Neural cell (in vitro differentiated cells): ENCODE data around the gene TROAP. TPM values are rescaled to one million over a fixed set of nuclear protein-coding genes. Genes with fewer than 3 reads are reported as not detected.
"Not testable (repeated sequence)": the region's sequence is repeated elsewhere in the genome, so short reads cannot be mapped to it uniquely, and the experiment has no call there.

ENCODE experiments used
- H2AFZ ChIP-seq: fragments of 200-600, 300-800 bp; sonication (generic), shearing (Covaris generic); 2 replicates; pipeline ENCODE4 v1.6.0; 2014; ENCODE audit warnings: low read depth, mild to moderate bottlenecking, antibody characterized with exemption, low read length, moderate library complexity
- H3F3A ChIP-seq: fragments of 200-600 bp; shearing (Covaris generic); 2 replicates; pipeline ENCODE4 v1.6.1; 2016; ENCODE audit warnings: mild to moderate bottlenecking, moderate library complexity, mixed read lengths, antibody characterized with exemption, low read length; ENCODE audit not compliant: insufficient read depth, poor library complexity, severe bottlenecking
- H3K27ac ChIP-seq: fragments of 200-600, 300-800 bp; sonication (generic), shearing (Covaris generic); 2 replicates; pipeline ENCODE4 v1.5.1; 2014; ENCODE audit warnings: mild to moderate bottlenecking, low read length, moderate library complexity
- H3K27me3 ChIP-seq: fragments of 300-800, 200-600 bp; sonication (generic), shearing (Covaris generic); 2 replicates; pipeline ENCODE4 v1.6.0; 2014; ENCODE audit warnings: mild to moderate bottlenecking, low read depth, low read length, moderate library complexity; ENCODE audit not compliant: insufficient read depth
- H3K36me3 ChIP-seq: fragments of 300-800, 200-600 bp; sonication (generic), shearing (Covaris generic); 2 replicates; pipeline ENCODE4 v1.5.1; 2014; ENCODE audit warnings: mild to moderate bottlenecking, antibody characterized with exemption, low read length, moderate library complexity; ENCODE audit not compliant: insufficient read depth
- H3K4me2 ChIP-seq: fragments of 300-800, 200-600 bp; sonication (generic), shearing (Covaris generic); 2 replicates; pipeline ENCODE4 v1.6.0; 2014; ENCODE audit warnings: mild to moderate bottlenecking, low read length
- H3K4me3 ChIP-seq: fragments of 300-800, 200-600 bp; sonication (generic), shearing (Covaris generic); 2 replicates; pipeline ENCODE4 v1.5.1; 2014; ENCODE audit warnings: mild to moderate bottlenecking, low read length, moderate library complexity
- H3K79me2 ChIP-seq: fragments of 200-600 bp; shearing (Covaris generic); replicated peaks from 2 replicates; pipeline ENCODE4 v1.6.0; 2014; ENCODE audit warnings: mild to moderate bottlenecking, low read length, moderate library complexity; ENCODE audit not compliant: insufficient read depth
- H3K9ac ChIP-seq: fragments of 300-800, 200-600 bp; sonication (generic), shearing (Covaris generic); 2 replicates; pipeline ENCODE4 v1.6.1; 2016; ENCODE audit warnings: mild to moderate bottlenecking, low read length, mixed read lengths
- H3K9me2 ChIP-seq: fragments of 200-600 bp; shearing (Covaris generic); 2 replicates; pipeline ENCODE4 v1.6.1; 2016; ENCODE audit warnings: mild to moderate bottlenecking, low read length, mixed read lengths; ENCODE audit not compliant: insufficient read depth
- H3K9me3 ChIP-seq: fragments of 200-600, 300-800 bp; sonication (generic), shearing (Covaris generic); 2 replicates; pipeline ENCODE4 v1.6.1; 2016; ENCODE audit warnings: mild to moderate bottlenecking, mixed run types, low read length, moderate library complexity, mixed read lengths
- H4K20me1 ChIP-seq: fragments of 200-600 bp; shearing (Covaris generic); 2 replicates; pipeline ENCODE4 v1.6.1; 2016; ENCODE audit warnings: mild to moderate bottlenecking, mixed run types; ENCODE audit not compliant: insufficient read depth
- EP300 ChIP-seq: fragments of 450-650 bp; conservative IDR thresholded peaks from 2 replicates; pipeline ENCODE4 v1.6.1; 2014; ENCODE audit warnings: antibody characterized with exemption, mild to moderate bottlenecking, moderate library complexity; ENCODE audit not compliant: poor library complexity, severe bottlenecking
- EZH2 ChIP-seq: fragments of 200-600, 300-800 bp; shearing (Covaris generic), sonication (generic); IDR thresholded peaks from 2 replicates; pipeline ENCODE4 v1.6.1; 2014; ENCODE audit warnings: antibody characterized with exemption, low read length, borderline replicate concordance, mild to moderate bottlenecking; ENCODE audit not compliant: insufficient read depth, poor library complexity, severe bottlenecking
- MXI1 ChIP-seq: fragments of 450-650 bp; conservative IDR thresholded peaks from 2 replicates; pipeline ENCODE4 v1.6.1; 2014; ENCODE audit warnings: antibody characterized with exemption, mild to moderate bottlenecking; ENCODE audit not compliant: poor library complexity, severe bottlenecking
- POLR2AphosphoS5 ChIP-seq: IDR thresholded peaks from 2 replicates; pipeline ENCODE4 v1.6.1; 2012
- RAD21 ChIP-seq: fragments of 450-650 bp; conservative IDR thresholded peaks from 2 replicates; pipeline ENCODE4 v1.6.1; 2014; ENCODE audit warnings: antibody characterized with exemption, mild to moderate bottlenecking, moderate library complexity
- SMC3 ChIP-seq: fragments of 450-650 bp; conservative IDR thresholded peaks from 2 replicates; pipeline ENCODE4 v1.6.1; 2014; ENCODE audit warnings: antibody characterized with exemption, mild to moderate bottlenecking, moderate library complexity; ENCODE audit not compliant: poor library complexity
- TAF1 ChIP-seq: IDR thresholded peaks from 2 replicates; pipeline ENCODE4 v1.6.1; 2012; ENCODE audit warnings: low read depth
- polyA plus RNA-seq: library from polyadenylated mRNA; depleted of rRNA; stranded (reverse); fragments of >200 nt; gene quantifications from 2 replicates; pipeline ENCODE4 v1.2.3, GENCODE V29; 2014
- TF ChIP-seq, protein P1 (sequence below): IDR thresholded peaks from 2 replicates; pipeline ENCODE4 v1.6.1; 2012; ENCODE audit warnings: borderline replicate concordance
- TF ChIP-seq, protein P2 (sequence below): fragments of 450-650 bp; IDR thresholded peaks from 2 replicates; pipeline ENCODE4 v1.5.1; 2014; ENCODE audit warnings: antibody characterized with exemption, mild to moderate bottlenecking, moderate library complexity; ENCODE audit not compliant: poor library complexity, severe bottlenecking

TROAP gene
- polyA plus RNA-seq, 1 donor from 2014 or later = 1.3 TPM

DNA sequence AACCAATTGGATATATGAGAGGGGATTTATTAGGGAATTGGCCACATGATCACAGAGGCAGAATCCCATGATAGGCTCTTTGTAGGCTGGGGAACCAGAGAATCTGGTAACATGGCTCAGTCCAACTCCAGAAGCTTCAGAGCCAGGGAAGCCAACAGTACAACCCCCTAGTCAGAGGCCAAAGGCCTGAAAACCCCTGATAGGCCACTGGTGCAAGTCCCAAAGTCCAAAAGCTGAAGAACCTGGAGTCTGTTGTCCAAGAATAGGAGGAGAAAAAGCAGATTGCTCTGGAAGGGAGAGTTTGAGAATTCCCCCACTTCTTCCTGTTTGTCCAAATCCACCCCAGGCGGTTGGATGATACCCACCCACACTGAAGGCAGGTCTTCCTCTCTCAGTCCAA is 8.2 kb upstream of the TROAP start:
- Histone ChIP-seq H3K79me2 (no peaks in the 10 kb centered on the region), H3K4me3 (no peak overlapping the region), H3K27me3 (no peaks in the 10 kb centered on the region), H3K4me2 (no peak overlapping the region), H4K20me1 (no peaks in the 10 kb centered on the region), H3K36me3 (no peaks in the 10 kb centered on the region), H3K9ac (no peak overlapping the region), H2AFZ (no peak overlapping the region), H3F3A (no peaks in the 10 kb centered on the region), H3K9me3 (no peaks in the 10 kb centered on the region), H3K9me2 (no peaks in the 10 kb centered on the region), H3K27ac (no peak overlapping the region)
- no peak for TF ChIP-seq MXI1
- no peak for TF ChIP-seq EZH2
- TF ChIP-seq TAF1 = no peak
- no peak for TF ChIP-seq EP300
- TF ChIP-seq, protein P1, sequence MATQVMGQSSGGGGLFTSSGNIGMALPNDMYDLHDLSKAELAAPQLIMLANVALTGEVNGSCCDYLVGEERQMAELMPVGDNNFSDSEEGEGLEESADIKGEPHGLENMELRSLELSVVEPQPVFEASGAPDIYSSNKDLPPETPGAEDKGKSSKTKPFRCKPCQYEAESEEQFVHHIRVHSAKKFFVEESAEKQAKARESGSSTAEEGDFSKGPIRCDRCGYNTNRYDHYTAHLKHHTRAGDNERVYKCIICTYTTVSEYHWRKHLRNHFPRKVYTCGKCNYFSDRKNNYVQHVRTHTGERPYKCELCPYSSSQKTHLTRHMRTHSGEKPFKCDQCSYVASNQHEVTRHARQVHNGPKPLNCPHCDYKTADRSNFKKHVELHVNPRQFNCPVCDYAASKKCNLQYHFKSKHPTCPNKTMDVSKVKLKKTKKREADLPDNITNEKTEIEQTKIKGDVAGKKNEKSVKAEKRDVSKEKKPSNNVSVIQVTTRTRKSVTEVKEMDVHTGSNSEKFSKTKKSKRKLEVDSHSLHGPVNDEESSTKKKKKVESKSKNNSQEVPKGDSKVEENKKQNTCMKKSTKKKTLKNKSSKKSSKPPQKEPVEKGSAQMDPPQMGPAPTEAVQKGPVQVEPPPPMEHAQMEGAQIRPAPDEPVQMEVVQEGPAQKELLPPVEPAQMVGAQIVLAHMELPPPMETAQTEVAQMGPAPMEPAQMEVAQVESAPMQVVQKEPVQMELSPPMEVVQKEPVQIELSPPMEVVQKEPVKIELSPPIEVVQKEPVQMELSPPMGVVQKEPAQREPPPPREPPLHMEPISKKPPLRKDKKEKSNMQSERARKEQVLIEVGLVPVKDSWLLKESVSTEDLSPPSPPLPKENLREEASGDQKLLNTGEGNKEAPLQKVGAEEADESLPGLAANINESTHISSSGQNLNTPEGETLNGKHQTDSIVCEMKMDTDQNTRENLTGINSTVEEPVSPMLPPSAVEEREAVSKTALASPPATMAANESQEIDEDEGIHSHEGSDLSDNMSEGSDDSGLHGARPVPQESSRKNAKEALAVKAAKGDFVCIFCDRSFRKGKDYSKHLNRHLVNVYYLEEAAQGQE = no peak
- TF ChIP-seq RAD21 = no peak
- no peak for TF ChIP-seq SMC3
- TF ChIP-seq, protein P2, sequence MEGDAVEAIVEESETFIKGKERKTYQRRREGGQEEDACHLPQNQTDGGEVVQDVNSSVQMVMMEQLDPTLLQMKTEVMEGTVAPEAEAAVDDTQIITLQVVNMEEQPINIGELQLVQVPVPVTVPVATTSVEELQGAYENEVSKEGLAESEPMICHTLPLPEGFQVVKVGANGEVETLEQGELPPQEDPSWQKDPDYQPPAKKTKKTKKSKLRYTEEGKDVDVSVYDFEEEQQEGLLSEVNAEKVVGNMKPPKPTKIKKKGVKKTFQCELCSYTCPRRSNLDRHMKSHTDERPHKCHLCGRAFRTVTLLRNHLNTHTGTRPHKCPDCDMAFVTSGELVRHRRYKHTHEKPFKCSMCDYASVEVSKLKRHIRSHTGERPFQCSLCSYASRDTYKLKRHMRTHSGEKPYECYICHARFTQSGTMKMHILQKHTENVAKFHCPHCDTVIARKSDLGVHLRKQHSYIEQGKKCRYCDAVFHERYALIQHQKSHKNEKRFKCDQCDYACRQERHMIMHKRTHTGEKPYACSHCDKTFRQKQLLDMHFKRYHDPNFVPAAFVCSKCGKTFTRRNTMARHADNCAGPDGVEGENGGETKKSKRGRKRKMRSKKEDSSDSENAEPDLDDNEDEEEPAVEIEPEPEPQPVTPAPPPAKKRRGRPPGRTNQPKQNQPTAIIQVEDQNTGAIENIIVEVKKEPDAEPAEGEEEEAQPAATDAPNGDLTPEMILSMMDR = no peak
- no peak for TF ChIP-seq POLR2AphosphoS5

DNA sequence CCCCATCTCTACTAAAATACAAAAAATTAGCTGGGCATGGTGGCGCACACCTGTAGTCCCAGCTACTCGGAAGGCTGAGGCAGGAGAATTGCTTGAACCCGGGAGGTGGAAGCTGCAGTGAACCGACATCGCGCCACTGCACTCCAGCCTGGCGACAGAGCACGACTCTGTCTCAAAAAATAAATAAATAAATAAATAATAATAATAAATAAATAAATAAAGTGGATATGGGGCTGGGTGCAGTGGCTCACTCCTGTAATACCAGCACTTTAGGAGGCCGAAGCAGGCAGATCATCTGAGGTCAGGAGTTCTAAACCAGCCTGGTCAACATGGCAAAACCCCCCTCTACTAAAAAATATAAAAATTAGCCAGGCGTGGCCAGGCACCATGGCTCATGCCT is 5.9 kb upstream of the TROAP start:
- H4K20me1 ChIP-seq, H3K9me2 ChIP-seq, H3K9me3 ChIP-seq: not testable (repeated sequence)

DNA sequence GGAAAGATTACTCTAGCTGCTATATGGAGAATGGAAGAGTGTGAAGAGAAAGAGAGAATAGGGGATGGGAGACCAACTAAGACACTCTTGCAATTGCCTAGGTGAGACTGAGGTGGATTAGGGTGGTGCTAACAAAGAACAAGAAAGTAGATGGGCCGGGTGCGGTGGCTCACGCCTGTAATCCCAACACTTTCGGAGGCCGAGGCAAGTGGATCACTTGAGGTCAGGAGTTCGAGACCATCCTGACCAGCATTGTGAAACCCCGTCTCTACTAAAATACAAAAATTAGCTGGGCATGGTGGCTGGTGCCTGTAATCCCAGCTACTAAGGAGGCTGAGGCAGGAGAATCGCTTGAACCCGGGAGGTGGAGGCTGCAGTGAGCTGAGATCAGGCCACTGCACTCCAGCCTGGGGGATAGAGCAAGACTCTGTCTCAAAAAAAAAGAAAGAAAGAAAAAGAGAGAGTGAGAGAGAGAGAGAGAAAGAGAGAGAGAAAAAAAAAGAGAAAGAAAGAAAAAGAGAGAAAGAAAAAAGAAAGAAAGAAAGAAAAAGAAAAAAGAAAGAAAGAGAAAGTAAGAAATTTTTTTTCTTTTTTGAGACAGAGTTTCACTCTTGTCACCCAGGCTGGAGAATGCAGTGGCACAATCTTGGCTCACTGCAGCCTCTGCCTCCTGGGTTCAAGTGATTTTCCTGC is 2.5 kb upstream of the TROAP start:
- not testable (repeated sequence) for H3K4me2 ChIP-seq, H2AFZ ChIP-seq, H3K9me3 ChIP-seq, H3K36me3 ChIP-seq, H3K9me2 ChIP-seq, H3F3A ChIP-seq, H3K27me3 ChIP-seq, H3K4me3 ChIP-seq, H3K9ac ChIP-seq, H3K79me2 ChIP-seq, H4K20me1 ChIP-seq, H3K27ac ChIP-seq

More for the DNA sequence above, 5.9 kb upstream of the TROAP start:
- H3K4me2 ChIP-seq, H3K9ac ChIP-seq, H3K27ac ChIP-seq, H2AFZ ChIP-seq, H3K36me3 ChIP-seq, H3K27me3 ChIP-seq, H3K4me3 ChIP-seq, H3F3A ChIP-seq, H3K79me2 ChIP-seq: not testable (repeated sequence)
